Thyroid gland (tissue), 4 donors: ENCODE results near the gene ADAMTS2.

ENCODE experiments used
- POLR2A ChIP-seq, 2 donors: fragments of 450-650 bp; IDR thresholded peaks; one replicate each; pipeline ENCODE4 v1.6.1; 2017; ENCODE audit warnings: antibody characterized with exemption in 2 of 2, mild to moderate bottlenecking in 2 of 2, moderate library complexity in 1 of 2
- TF ChIP-seq, protein P1 (sequence below), 6 experiments: fragments of 200-600 bp in 3 of 6; fragments of 450-650 bp in 3 of 6; sonication (generic) in 3 of 6; IDR thresholded peaks; one replicate each; pipeline ENCODE4 v1.5.1; 2016 to 2019; ENCODE audit warnings: antibody characterized with exemption in 6 of 6, mild to moderate bottlenecking in 2 of 6, inconsistent platforms in 1 of 6, moderate library complexity in 1 of 6

DNA sequence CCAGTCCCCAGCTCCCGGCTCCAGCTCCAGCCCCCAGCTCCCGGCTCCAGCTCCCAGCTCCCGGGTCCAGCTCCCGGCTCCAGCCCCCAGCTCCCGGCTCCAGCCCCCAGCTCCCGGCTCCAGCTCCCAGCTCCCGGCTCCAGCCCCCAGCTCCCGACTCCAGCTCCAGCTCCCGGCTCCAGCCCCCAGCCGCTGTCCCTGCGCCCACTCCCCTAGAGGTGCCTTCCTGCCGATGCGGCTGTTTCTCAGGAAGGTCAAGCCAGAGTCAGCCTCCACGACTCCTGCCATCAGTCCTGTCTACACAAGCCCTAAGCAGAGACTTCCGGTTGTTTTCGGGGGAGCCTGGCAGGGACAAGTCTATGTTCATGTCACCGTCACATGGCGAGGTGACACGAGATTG lies 210.3 kb downstream of the ADAMTS2 start:
- TF ChIP-seq, protein P1, sequence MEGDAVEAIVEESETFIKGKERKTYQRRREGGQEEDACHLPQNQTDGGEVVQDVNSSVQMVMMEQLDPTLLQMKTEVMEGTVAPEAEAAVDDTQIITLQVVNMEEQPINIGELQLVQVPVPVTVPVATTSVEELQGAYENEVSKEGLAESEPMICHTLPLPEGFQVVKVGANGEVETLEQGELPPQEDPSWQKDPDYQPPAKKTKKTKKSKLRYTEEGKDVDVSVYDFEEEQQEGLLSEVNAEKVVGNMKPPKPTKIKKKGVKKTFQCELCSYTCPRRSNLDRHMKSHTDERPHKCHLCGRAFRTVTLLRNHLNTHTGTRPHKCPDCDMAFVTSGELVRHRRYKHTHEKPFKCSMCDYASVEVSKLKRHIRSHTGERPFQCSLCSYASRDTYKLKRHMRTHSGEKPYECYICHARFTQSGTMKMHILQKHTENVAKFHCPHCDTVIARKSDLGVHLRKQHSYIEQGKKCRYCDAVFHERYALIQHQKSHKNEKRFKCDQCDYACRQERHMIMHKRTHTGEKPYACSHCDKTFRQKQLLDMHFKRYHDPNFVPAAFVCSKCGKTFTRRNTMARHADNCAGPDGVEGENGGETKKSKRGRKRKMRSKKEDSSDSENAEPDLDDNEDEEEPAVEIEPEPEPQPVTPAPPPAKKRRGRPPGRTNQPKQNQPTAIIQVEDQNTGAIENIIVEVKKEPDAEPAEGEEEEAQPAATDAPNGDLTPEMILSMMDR (IDR thresholded peaks at IDR 0.05) = no peak
- TF ChIP-seq POLR2A (IDR thresholded peaks at IDR 0.05) = no peak
